HG03108 (cell line): ENCODE data around the gene UGT2A3.

Source experiments
- ATAC-seq: cut with Tn5 transposase; IDR thresholded peaks from one replicate; pipeline ENCODE4 v1.9.1; 2021; ENCODE audit warnings: moderate library complexity; ENCODE audit not compliant: unreplicated experiment

Gene UGT2A3

DNA sequence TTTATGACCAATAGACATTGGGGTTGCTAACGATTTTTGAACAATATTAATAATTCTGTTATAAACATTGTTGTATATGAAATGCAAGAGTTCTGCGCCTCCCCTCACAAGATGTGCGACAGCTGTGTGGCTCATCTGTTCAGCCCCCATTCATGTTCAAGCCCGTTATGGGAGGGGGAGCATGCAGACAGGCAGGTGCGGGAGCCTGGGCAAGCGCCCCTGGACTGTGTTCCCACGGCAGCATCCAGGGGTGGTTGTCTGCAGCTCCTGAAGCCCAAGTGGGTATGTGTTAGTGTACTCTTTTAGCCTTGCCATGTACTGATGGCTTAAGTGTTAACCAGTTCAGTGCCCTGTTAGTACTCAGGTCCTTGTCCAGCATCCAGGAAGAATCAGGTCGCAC, 34.6 kb downstream of the UGT2A3 start:
- ATAC-seq: no peak

DNA sequence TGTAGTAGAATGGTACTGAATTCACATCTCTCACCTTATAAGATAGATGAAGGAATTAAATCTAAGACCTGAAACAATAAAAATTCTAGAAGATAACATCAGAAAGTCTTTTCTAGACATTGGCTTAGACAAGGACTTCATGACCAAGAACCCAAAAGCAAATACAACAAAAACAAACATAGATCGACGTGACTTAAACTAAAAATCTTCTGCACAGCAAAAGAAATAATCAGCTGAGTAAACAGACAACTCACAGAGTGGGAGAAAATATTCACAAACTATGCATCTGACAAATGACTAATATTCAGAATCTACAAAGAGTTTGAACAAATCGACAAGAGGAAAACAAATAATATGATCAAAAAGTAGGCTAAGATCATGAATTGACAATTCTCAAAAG, 38.8 kb downstream of the UGT2A3 start:
- no peak for ATAC-seq

DNA sequence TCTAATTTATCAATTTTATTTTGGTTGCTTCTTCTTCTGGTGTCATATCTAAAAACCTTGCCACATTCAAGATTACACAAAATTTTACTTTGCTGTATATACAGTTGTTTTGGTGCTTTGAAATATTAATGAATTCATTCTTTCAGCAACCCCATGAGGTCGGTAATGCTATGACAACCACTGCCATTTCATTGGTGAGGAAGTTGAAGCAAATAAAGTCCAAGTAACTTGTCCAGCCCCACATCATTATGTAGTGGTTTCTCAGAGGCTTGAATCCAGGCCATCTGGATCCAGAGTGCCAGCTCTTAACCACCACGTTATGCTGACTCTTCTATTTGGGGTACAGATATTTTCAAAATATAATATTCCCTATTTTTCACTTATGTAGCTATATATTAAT, 42.2 kb downstream of the UGT2A3 start:
- no peak for ATAC-seq

DNA sequence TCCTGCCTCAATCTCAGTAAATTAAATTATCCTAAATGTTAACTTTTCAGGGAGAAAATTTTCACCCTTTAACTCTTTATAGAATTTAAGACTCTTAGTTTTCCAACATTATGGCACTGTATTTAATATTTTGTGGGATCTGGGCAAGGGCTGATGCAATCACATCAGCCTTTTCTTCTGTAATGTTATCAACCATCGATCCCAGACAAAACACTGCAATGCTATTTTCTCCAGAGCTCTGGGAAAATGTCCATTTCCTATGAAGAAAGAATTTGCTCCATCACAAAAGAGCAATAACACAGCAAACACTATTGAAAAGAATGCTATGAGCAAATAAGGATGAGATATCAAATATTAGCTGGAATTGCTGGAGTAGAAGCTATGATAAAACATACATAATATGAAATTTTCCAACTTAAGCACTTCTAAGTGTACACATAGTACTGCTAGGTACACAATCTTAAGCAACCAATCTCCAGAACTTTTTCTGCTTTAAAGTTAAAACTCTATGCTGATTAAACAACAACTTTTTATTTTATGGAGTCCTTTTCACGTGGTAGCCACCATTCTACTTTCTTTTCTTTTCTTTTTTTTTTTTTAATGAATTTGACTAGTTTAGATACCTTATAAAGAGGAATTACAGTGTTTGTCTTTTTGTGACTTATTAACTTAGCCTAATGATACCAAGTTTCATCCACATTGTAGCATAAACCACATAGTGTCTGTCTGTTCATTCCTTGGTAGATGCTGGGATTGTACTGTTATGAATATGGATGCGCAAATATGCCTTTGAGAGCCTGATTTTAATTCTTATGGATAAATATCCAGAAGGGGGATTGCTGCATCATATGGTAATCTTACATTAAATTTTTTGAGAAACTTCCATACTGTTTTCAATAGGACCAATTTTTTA, 43.6 kb downstream of the UGT2A3 start:
- no peak for ATAC-seq

DNA sequence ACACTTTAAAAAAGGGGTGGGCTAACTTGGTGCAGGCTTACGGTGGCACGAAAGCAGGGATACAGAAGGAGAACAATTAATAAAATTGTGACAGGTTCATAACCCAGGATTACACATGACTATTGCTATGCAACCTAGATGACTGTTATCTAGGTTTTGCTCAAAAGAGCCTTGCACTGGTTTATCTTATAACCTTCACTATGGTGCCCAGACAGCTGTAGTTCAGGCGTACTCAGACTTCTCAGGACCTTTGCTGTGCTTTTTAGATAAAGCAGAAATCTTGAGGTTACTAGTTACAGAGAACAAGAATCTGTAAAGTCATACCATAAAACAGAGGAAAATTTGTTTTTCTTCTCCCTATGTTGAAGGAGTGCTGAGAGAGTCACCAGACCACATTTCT, 44.4 kb downstream of the UGT2A3 start:
- ATAC-seq: no peak

DNA sequence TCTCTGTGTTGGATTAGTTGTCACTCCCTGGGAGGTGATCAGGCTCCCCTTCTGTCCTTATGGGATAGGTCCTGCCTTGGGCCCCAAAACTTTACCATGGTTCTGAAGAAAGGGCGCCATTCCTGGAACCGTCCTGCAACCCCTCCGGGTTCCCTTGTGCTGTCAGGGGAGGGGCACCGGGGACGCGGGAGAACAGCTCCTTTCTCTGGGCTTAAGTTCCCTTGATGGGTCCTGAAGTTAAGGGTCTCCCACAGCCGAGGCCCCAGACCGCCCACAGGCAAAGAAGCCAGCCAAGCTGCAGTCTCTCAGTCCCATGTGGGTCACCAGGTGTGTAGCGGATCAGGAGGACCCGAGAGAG, 44.8 kb downstream of the UGT2A3 start:
- ATAC-seq: no peak

DNA sequence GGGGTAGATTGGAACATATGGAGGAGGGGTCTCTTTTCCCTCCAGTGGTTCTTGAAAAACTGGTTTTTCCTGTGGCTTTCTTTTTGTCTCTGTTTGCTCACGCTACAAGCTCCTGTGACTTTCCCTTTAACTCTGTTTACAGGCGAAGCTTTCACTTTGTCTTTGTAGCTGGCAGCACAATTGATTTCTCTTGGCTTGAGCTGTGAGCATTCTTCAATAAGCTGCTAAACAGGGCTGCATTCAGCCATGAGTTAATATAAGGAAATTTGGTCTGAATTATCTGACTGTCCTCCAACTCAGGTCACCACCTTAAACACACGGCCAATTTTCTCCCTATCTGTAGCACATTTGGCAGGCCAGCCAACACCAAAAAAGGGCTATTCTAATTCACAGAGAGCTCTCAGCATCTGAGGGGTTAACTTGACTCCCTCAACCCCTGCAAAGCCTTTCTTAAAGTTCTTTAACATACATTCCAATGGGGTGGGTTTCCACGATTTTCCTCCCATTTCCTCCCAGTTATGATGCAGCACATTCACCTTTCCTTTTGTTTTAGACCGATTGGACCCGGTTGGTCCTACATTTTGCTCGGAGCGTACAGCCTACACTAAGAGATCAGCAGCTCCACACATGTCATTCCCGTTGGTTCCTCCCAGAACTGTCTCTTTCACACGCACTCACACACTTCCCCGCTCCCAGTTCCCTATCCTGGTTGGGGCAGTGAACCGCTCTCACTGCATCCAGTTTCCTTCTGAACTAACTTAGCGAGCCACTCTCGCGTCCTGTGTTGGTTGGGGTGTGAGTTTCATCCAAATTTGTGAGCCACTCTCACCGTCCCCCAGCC, 45.4 kb downstream of the UGT2A3 start:
- no peak for ATAC-seq

DNA sequence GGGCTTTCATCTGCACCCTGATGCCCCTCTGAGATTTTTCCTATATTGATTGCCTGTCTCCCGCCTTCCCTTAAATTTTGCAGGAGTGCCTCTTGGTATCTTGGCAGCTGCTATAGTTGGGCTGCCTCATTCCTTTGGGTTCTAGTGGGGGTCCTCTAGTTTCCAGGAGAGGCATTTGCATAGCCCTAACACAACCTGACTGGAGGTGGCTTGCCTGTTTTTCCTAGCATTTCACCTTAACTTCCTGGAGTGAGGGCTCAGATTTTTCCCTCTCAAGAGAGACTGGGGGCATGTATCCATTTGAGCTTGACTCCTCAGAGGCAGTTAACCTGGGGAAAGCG, 46.0 kb downstream of the UGT2A3 start:
- no peak for ATAC-seq

DNA sequence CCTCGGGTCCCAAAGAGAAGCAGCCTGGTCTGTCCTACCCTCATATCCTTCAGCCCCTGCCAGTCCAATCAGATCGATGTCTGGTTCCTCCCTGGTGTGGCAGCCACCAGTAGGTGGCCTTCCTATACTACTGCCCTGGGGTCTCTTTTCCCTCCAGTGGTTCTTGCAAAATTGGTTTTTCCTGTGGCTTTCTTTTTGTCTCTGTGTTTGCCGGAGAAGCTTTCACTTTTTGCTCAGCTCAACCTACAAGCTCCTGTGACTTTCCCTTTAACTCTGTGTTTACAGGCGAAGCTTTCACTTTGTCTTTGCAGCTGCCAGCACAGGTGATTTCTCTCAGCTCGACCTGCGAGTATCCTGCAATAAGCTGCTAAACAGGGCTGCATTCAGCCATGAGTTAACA, 46.8 kb downstream of the UGT2A3 start:
- ATAC-seq: no peak

DNA sequence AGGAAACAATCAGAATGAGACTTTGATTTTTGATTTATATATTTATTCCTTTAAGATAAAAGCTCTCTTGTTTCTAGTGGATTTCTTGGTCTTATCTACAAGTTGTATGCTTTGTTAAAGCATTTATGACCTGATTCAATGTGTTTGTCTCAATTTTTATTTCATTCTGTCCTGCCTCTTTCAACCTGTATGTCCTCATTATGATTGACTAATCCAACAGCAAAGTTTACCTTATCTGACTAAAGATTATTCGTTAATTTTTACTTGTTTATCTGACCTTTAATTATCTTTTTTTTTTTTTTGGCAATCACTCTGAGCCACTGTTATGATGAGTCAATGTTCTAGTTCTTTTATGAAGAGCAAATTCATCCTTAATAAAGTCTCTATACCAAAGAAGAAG, 54.9 kb downstream of the UGT2A3 start:
- no peak for ATAC-seq

DNA sequence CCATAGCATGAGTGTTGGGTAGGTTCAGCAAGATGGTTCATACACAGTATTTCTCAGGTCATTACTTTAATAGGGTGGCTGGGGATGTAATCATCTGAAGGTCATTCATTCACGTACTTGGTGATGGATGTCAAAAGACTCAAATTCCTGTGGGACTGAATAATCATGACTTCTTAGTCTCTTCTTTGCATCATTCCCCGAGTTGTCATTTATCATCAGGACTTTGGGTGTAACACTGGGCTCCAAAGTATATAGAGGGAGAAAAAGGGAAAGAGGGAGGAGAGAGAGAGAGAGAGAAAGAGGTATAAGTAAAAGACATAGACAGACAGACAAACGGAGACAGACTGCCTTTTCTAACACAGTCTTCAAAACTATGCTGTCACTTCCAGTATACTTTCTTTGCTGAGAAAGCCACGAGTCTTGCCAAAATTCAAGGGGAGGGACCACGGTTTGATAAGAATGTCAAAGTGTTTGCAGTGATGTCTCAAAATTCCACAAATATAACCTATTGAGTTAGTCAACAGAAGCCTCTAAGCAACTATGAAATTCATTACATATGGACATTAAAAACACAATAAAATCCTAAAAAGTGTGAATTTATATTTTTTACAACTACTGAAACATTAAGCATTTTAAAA, 55.9 kb downstream of the UGT2A3 start:
- no peak for ATAC-seq

DNA sequence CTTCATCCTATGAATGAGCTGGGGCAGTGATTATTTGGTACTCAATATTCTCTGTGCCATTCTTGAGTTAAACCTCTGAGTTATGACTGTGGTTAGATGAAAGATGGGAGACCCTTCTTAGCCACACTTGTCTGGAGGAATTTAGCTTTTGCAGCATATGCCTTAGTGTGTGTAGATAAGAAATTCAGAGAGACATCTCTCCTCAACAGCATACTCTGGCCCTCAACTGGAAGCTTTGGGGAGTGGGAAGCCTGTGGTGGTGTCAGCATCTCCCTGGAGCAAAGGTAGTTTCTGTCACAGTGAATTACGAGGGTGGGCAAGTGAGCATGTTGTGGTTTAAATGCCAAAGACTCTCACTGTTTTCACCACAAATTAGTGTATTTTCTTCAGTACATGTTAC, 58.7 kb downstream of the UGT2A3 start:
- ATAC-seq: no peak

DNA sequence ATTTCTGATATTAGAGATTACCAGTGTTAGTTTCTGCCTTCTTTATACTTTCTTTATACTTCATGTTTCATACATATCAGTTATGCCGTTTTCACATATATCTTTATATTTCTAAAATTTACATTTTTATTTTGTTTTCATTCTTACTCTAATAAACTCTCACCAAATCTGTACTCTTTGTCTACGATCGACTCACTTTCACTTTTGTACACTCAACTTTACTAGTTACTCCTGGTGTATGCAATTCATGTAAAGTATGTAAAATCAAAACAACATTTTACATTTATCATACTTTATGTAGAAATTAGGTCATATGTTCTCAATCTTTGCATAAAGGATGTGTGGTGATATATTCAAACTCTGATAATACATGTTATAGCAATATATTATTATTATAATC, 59.9 kb downstream of the UGT2A3 start:
- no peak for ATAC-seq

DNA sequence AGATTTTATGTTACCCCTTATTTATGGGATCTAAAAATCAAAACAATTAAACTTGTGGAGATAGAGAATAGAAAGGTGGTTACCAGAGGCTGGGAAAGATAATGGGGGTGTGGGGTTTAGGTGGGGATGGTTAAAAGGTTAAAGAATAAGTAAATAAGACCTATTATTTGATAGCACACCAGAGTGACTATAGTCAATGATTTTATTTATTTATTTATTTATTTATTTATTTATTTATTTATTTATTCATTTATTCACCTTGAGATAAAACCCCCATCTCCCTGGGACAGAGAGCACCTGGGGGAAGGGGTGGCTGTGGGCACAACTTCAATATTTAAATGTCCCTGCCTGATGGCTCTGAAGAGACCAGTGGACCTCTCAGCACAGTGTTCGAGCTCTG, 66.1 kb downstream of the UGT2A3 start:
- no peak for ATAC-seq

DNA sequence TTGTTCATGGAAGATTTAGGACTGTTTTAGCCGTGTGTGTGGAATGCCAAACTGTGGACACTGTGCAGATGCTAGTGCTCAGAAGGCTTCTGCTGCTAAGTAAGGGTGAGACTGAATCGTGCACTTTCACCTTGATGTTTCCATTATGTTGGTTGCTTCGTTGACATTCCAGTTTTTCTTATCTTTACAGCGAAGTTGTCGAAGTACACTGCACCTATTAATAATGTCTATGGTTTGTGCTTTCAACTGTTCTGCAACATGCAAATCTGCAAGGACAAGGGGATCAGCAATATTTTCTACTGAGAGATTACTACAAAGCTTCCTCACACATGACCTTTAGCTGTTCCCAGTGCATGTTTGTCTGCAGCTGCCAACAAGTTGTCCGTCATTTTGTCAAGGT, 67.7 kb downstream of the UGT2A3 start:
- no peak for ATAC-seq
